GM21825 (cell line): ENCODE measurements around the gene AUH.

Source experiments
- ATAC-seq: cut with Tn5 transposase; IDR thresholded peaks from one replicate; pipeline ENCODE4 v1.9.1; 2021; ENCODE audit warnings: mild to moderate bottlenecking, moderate library complexity; ENCODE audit not compliant: unreplicated experiment

AUH gene

DNA sequence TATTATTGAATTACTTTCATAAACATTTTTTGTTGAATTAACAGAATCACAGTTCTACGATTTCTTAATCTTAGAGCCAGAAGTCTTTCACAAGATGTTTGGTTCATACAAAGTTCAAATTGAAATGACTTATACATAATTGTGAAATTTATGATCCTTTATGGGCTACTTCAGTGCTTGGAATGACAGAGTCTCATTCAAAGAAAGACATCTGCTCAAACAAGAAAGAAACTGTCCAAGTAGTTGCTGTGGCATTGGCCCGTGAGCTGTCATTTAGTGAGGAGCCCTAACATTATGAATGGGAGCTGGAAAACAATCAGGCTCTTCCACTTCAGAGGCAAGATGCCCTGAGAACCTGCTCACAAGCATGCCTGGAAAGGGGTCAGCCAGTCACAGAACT lies 63.4 kb downstream of the AUH start:
- ATAC-seq, result no peak

DNA sequence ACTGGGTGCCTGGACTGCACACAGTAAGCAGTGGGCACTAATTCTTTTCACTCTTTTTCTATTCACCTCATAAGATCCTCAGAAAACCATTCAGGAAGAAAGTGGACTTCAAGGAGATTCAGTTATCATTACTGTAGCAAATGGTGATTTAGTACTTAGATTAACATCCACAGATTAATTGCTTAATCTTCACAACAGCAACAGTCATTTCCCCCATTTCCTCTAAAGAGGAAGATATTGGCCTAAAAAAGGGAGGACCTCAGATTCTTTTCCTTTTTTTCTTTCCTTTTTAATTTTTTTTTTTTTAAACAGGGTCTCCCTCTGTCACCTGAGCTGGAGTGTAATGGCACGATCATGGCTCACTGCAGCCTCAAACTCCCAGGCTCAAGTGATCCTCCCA lies 64.4 kb downstream of the AUH start:
- ATAC-seq, result no peak

DNA sequence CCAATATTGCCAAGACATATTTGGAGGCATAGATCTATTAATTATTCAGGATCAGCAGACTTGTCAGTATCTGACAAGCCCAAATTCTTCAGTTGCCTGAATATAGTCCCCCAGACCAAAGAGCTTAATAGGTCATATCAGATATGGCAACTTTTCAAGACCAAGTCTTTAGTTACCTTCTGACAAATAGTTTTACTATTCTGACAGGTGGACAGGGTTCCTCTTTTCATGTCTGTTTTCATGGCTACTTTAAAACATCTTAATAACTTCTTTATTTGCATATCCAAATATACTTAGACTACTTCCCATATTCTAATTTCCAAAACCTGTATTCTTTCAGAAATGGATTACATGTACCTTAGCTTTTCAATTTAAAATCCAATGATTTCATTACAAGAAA lies 65.4 kb downstream of the AUH start:
- ATAC-seq, result no peak

DNA sequence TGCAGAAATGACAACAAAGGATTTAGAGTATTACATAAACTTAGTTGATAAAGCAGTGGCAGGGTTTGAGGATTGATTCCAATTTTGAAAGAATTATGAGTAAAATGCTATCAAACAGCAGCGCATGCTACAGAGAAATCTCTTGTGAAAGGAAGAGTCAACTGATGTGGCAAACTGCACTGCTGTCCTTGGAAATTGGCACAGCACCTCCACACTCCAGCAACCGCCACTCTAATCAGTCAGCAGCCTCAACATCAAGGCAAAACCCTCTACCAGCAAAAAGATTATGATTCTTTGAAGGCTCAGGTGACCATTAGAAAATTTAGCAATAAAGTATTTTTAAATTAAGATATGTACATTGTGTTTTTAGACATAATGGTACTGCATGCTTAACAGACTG lies 66.4 kb downstream of the AUH start:
- no peak for ATAC-seq

DNA sequence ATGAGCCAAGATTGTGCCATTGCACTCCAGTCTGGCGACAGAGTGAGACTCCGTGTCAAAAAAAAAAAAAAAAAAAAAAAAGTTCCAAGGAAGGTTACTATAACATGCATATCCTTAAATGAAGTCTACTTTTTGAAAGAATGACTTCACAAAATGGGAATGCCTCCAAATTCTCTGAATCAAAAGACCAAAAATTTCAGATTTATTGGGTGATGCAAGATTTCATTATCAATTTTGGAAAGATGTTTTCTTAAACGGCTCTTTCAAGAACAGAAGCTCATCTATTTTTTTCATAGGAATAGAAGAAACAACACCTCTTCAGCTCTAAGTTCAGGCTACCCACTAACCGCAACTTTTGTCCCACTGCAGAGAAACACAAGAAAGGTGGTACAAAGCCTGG lies 69.9 kb downstream of the AUH start:
- no peak for ATAC-seq

DNA sequence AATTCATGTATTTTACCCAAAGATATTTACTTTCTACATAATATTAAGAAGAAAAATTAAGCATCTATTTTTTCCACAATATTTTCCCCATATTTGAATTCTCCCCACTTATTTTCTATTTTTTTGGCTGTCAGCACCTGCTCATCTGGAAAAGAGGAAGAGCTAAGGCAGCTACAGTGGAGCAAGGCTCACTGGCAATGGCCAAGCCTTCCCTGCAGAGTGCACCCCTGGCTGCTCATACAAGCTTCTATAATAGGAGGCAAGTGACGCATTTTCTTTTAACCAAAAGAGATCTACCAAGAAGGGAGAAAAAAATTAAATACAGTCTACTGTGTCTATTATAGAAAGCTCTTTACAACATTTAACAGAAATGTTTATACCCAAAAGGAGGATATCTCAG lies 72.5 kb downstream of the AUH start:
- ATAC-seq, result no peak

DNA sequence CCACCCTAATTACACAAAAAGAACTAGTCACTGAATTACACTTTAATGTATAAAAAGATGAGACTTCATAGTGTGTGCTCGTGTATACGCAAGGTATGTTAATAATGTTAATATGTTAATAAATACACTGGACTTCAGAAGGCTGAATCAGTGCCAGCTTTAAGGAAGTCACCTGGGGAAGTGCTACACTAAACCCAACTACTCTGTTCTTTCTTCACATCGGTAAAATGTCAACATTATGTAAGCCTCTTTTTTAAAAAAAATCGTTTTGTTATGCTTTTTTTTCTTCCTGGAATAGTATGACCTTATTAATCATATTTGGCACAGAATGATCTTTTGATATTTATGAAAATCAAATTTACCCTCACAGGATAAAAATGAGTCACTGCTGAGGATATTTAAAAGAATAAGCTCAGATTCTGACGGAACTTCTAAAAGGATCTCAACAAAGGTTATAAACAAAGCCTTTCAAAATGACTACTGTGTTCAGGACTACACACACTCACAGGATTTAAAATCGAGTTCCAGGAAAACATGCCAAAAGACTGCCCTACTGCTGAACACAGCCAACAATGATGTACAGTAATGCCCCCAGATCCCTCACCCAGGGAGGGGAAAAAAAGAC lies 75.9 kb downstream of the AUH start:
- ATAC-seq, result no peak

DNA sequence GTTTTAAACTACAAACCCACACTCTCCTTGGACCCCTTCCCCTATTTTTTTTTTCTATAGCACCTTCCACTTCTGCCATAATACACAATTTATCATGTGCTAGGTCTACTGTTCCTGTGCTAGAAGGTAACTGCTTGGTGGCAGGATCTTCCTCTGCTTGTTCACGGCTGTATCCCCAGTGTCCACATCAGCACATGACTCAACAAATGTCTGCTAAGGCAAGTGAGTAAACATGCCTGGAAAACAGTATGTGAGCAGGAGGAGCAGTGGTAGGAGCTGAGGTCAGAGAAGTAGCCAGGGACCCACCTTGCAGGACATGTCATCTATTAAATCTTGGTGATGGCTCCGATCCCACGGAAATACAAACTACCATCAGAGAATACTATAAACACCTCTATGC lies 79.4 kb downstream of the AUH start:
- no peak for ATAC-seq

DNA sequence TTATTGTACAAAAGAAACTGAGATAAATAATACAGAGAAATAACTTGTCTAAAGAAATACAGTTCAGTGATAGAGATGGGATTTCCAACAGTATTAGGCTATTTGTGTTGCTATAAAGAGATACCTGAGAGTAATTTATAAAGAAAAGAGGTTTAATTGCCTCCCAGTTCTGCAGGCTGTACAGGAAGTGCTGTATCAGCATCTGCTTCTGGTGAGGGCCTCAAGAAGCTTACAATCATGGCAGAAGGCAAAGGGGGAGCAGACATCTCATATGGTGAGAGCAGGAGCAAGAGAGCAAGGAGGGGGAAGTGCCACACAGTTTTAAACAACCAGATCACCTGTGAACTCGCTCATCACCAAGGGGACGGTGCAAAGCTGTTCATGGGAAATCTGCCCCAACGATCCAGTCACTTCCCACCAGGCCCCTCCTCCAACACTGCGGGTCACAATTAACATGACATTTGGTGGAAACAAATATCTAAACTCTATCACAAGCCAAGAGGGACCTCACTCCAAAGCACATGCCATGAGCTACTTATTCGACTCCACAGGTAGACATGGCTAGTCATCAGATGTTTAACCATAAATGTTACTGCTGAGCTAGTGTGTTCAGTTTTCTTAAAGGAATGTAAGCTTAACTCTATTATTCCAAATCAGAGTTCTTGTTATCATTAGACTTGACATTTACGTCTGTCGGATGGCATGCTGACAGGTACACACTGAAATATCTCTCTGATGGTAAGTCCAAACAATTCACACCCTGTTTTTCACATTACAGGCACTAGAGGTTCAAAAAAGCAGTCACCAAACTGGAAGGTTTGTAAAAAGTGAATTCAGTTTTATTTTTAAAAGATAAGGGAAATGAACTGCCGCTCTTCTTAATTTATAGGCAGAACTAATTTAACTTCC lies 82.2 kb downstream of the AUH start:
- ATAC-seq, result no peak

DNA sequence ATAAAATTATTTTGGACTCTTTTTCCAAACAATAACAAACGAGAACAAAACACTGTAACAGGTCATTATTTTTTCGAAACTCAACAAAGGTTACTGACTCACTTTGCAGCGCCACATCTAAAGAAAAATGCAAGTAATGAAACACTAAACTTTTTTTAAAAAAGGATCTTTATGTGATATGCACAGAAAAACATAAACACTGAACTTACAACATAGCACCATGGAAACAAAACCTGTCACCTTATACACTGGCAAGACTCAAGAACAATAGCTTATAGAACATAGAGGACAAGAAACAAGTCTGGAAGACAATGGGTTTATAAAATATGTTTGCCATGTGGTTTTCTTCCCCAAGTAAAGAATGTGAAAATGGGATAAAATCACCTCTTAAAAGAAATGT lies 85.2 kb downstream of the AUH start:
- no peak for ATAC-seq

DNA sequence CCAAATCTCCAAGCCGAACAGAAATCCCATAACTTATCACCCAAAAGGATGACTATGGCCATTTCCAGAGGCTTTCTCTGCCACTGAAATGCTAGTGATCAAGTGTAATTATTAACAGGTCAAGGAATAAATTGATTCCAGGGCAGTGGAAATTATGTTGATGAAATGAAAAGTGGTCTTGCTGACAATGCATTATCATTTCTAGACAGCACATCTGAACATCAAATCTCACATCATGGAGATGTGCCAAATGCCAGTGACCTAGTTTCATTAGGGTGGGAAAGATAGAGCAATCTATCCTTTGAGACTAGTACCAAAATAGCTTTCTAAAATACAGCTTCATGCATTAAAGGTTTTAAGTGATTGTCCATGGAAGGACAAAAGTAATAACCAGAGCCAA lies 86.1 kb downstream of the AUH start:
- no peak for ATAC-seq

DNA sequence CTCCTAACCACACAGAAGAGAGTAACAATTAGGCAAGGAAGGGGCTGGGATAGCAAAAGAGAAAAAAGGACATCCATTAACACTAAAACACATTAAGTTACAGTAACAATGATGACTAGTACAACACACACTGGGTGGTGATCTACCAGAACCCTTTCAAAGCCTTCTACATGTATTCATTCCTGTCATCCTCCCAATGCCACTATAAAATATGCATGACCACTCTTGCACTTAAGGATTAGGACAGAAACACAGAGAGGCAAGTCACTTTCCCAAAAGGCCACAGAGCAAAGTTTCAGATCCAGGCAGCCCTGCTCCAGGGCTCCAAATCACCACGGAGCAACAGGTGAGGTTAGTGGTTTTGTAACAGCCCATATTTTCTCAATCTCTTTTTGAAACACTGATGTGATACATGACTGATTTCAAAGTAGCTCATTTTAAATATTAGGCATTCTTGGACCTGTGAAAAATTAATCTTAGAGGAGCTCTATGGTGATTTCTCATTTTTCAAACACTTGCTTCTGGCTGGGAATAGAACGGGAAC lies 86.7 kb downstream of the AUH start:
- no peak for ATAC-seq

DNA sequence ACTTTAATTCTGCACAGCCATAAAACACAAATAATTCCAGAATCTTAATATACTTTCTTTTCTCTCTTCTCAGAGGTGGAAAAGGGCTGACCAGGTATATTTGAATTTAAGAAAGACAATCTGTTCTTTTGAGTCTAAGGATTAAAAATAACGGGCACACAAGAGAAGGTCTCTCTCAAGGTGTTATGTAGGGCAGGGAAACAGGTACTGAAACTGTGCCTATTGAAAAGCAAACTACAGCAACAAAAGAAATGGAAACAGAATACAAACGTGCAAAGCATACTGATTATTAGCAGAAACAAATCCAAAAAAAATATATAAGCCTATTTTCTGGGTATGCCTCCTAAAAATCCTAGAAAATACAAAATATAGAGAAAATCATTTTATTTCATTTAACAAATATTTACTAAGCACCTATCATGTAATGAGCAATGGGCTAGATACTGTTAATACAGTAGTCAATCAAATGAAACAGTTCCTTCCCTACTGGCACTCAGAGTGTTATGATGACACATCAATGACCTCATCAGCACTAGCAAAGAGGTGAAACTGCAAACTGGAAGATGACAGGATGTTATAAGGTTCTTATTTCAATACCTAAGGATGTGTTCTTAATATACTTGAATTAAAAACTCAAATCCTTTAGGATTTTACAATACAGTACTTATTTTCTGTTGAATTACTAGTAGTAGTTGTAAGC lies 87.7 kb downstream of the AUH start:
- no peak for ATAC-seq

DNA sequence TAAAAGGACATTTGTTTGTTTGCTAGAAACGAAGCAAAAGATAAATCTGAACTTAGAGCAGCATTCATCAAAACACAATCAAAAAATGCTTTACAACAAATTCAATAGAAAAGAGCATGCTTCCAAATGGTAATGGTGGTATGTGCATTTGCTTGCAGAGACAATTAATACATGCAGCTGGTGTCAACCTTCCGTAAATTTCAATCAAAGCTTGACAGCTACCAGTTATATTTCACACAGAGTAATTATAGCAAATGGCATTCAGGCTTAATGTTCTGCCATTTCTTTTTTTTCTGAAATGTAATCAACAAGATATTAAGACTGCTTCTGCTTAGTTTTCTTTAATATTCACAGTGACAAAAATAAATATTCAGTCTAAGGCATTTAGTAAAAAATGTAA lies 90.6 kb downstream of the AUH start:
- ATAC-seq, result no peak

DNA sequence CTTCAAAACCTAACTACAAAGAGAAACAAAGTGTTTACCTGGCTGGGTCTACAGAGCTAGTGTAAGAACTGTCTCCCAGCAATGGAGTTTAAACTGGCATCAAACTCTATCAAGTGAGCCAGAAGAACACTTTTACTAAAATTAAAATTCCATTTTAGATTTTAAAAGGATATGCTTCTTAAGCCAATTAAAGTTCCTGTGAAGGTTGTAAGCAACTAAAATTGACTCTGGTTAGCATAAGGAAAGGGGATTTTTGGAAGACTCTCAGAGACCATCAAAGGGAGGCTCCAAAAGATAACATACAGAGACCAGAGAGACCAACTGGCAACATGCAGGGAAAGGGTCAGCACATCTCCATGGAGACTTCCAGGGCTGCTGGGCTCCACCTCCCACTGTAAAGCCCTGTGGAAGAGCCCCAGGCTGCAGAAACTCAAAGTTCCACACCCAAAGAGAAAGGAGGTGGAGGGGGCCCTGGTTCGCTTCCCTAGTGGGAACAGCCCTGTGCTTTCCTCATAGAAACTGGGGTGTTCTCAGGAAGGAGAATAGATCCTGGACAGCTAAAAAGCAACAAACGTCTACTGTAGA lies 91.7 kb downstream of the AUH start:
- no peak for ATAC-seq

DNA sequence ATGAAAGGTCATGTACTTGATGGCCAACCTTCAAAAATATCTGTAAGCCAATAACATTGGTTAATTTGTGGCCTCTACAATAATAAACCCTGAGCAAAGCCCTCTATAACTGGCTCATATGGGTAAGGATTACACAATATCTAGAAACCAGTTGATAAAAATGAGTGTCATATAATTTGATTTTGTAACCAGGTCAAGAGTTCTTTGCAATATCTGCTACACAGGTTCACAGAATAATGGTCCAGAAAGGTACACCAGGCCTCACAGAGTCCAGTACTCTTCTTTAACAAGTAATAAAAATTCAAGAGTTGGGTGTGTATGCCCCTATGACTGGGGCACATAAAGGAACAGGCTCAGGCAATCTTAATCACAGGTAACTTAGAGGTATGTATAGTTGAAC lies 95.3 kb downstream of the AUH start:
- ATAC-seq, result no peak

DNA sequence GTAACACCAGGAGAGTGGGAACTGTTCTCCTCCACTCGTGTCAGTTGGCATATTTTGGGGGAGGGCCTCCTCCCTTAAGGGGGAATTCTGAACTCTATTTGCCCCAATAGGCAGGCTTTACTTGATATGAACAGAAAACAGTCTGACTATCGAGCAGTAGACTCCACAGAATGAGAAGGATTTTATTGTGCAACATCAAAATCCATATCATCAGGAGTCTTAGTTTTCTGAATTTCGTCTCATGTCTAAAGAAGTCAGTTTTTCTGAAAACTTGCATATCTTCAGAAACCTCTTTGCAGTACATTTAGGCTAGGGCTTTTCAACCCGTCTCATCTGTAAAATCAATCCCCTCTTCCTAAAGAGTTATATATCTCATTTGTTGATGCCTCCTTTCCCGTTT lies 96.2 kb downstream of the AUH start:
- ATAC-seq, result no peak

DNA sequence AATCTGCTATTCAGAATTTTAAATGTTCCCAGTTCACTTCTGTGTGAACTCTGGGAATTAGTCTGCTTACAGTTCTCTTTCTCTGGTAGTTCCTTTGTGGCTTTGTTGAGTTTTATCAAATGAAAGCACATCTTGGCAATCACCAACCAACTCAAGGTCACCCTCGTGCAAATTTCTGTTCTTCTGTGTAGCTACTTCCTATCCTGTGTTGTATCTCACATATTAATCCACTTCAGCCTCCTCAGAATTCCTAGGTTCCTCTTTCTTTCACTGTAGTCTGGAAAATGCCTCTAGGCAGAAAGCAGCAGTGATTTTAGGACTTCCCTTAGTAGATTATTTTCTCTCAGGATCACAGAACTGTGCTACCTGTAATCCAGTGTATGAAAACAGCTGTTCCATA lies 100.3 kb downstream of the AUH start:
- ATAC-seq, result no peak

DNA sequence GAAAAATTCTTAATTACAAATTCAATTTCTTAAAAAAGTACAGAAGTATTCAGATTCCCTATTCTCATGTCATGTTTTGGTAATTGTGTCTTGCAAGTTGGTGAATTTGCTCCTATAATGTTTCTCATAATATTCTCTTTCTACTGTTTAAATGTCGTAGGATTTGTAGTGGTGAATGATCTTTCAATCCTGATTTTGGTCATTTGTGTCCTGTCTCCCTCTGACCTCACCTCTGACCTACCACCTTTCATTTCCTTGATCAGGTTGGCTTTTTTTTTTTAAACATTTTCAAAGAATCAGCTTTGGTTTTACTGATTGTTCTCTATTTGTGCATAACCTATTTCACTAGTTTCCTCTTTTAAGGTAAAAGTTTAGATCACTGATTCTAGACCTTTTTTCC lies 102.6 kb downstream of the AUH start:
- ATAC-seq, result no peak

DNA sequence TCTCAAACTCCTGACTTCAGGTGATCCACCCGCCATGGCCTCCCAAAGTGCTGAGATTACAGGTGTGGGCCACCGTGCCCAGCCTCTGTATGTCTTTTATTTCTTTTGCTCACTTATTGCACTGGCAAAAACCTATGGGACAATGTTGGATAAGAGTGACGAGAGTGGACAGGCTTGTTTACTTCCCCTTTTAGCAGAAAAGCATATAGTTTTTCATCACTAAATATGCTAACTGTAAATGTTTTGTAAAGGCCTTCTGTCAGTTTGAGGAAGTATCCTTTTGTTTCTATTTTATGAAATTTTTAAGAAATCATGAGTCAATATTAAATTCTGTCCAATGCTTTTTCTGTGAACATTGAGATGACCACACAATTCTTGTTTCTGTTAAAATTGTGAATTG lies 103.3 kb downstream of the AUH start:
- ATAC-seq, result no peak

DNA sequence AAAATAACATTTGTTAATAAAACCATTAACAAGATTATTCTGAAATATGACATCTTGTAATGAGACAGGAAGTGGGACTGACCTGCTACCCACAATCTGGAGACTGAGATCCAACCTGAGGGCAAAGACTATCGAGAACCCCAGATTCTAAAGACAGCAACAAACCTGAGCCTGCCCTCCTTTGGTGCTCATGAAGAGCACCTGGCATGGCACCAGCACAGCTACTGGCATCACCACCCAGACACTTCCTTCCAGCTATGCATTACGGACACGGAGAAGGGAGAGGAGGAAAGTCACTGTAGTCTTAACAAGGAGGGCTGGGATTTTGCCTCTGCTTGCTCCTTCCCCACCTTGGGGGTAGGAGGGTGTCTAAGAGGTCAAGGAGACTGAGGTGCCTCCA lies 105.5 kb downstream of the AUH start:
- no peak for ATAC-seq
